Trophoblast cell (in vitro differentiated cells and primary cell): ENCODE measurements around the gene DYNC1H1.

ENCODE experiments used
- DNase-seq, 2 donors: peaks; one replicate each; pipeline ENCODE4 v3.0.0-alpha.2; 2016
- H2AFZ ChIP-seq: 2 replicates; pipeline ENCODE4 v1.6.1; 2013; ENCODE audit warnings: low read length, moderate library complexity, mild to moderate bottlenecking; ENCODE audit not compliant: insufficient read depth, poor library complexity
- H2AK5ac ChIP-seq: 2 replicates; pipeline ENCODE4 v1.6.1; 2013; ENCODE audit warnings: mild to moderate bottlenecking, low read length
- H2BK120ac ChIP-seq: 2 replicates; pipeline ENCODE4 v1.6.1; 2013; ENCODE audit warnings: low read length, mild to moderate bottlenecking, moderate library complexity; ENCODE audit not compliant: insufficient read depth, poor library complexity
- H2BK12ac ChIP-seq: 2 replicates; pipeline ENCODE4 v1.6.1; 2013; ENCODE audit warnings: mild to moderate bottlenecking, low read length, moderate library complexity
- H2BK5ac ChIP-seq: 2 replicates; pipeline ENCODE4 v1.6.1; 2013; ENCODE audit warnings: low read length, low read depth, moderate library complexity, mild to moderate bottlenecking; ENCODE audit not compliant: poor library complexity
- H3K14ac ChIP-seq: 2 replicates; pipeline ENCODE4 v1.6.1; 2013; ENCODE audit warnings: mild to moderate bottlenecking, low read length
- H3K18ac ChIP-seq: 2 replicates; pipeline ENCODE4 v1.6.1; 2013; ENCODE audit warnings: mild to moderate bottlenecking, low read length
- H3K23ac ChIP-seq: 2 replicates; pipeline ENCODE4 v1.6.1; 2013; ENCODE audit warnings: low read length
- H3K27ac ChIP-seq: 2 replicates; pipeline ENCODE4 v1.5.1; 2013; ENCODE audit warnings: low read depth, mild to moderate bottlenecking, inconsistent platforms, low read length, moderate library complexity
- H3K27me3 ChIP-seq: 2 replicates; pipeline ENCODE4 v1.6.1; 2013; ENCODE audit warnings: inconsistent platforms, mild to moderate bottlenecking, low read length, moderate library complexity; ENCODE audit not compliant: insufficient read depth
- H3K36me3 ChIP-seq, 2 experiments: 1 replicate in 1 of 2; 2 replicates in 1 of 2; pipeline ENCODE4 v1.6.1; 2013; ENCODE audit warnings: low read length in 2 of 2, mild to moderate bottlenecking in 2 of 2, moderate library complexity in 1 of 2; ENCODE audit not compliant: insufficient read depth in 2 of 2, control insufficient read depth in 1 of 2
- H3K4ac ChIP-seq: 2 replicates; pipeline ENCODE4 v1.6.1; 2013; ENCODE audit warnings: low read depth, mild to moderate bottlenecking, low read length, moderate library complexity
- H3K4me1 ChIP-seq, 2 experiments: 1 replicate in 1 of 2; 2 replicates in 1 of 2; pipeline ENCODE4 v1.6.1; 2013; ENCODE audit warnings: low read length in 2 of 2, mild to moderate bottlenecking in 2 of 2, moderate library complexity in 1 of 2; ENCODE audit not compliant: insufficient read depth in 2 of 2, control insufficient read depth in 1 of 2
- H3K4me2 ChIP-seq: 2 replicates; pipeline ENCODE4 v1.6.1; 2013; ENCODE audit warnings: inconsistent platforms, mild to moderate bottlenecking, low read length, moderate library complexity
- H3K4me3 ChIP-seq: 2 replicates; pipeline ENCODE4 v1.5.1; 2013; ENCODE audit warnings: mild to moderate bottlenecking, low read depth, low read length, inconsistent platforms
- H3K79me1 ChIP-seq: one replicate; pipeline ENCODE4 v1.6.1; 2013; ENCODE audit warnings: low read length
- H3K79me2 ChIP-seq: 2 replicates; pipeline ENCODE4 v1.6.1; 2013; ENCODE audit warnings: low read length, mild to moderate bottlenecking; ENCODE audit not compliant: control insufficient read depth, insufficient read depth, poor library complexity
- H3K9ac ChIP-seq: 2 replicates; pipeline ENCODE4 v1.6.1; 2013; ENCODE audit warnings: mild to moderate bottlenecking, low read length
- H3K9me3 ChIP-seq: 2 replicates; pipeline ENCODE4 v1.6.1; 2013; ENCODE audit warnings: low read depth, mild to moderate bottlenecking, control low read depth, inconsistent platforms, low read length; ENCODE audit not compliant: insufficient read depth
- H4K12ac ChIP-seq: 2 replicates; pipeline ENCODE4 v1.6.1; 2013; ENCODE audit warnings: low read depth, mild to moderate bottlenecking, low read length, moderate library complexity
- H4K8ac ChIP-seq: 2 replicates; pipeline ENCODE4 v1.6.1; 2013; ENCODE audit warnings: low read depth, mild to moderate bottlenecking, low read length, moderate library complexity
- H4K91ac ChIP-seq: one replicate; pipeline ENCODE4 v1.6.1; 2013; ENCODE audit warnings: low read depth, mild to moderate bottlenecking, low read length, moderate library complexity
- WGBS: extraction: QIAGEN DNeasy Blood & Tissue Kit; methylation state at CpG from one replicate; pipeline ENCODE4 v1.1.7; 2013; ENCODE audit warnings: missing lambda C conversion rate; ENCODE audit not compliant: insufficient read length, insufficient coverage; ENCODE audit errors: extremely low coverage; 5-methylcytosine and 5-hydroxymethylcytosine counted together

The DYNC1H1 gene

GRCh38 chr14:102034301-102034700 lies 69.9 kb downstream of the DYNC1H1 start:
- H3K14ac ChIP-seq = no peak overlapping the region
- no peak overlapping the region for H4K91ac ChIP-seq
- H2BK5ac ChIP-seq = no peak overlapping the region
- H3K4me3 ChIP-seq = no peak overlapping the region
- no peaks in the 10 kb centered on the region for H3K79me1 ChIP-seq
- no peak overlapping the region for H3K9ac ChIP-seq
- no peak overlapping the region for H3K27ac ChIP-seq
- no peak overlapping the region for H2AK5ac ChIP-seq
- no peaks in the 10 kb centered on the region for H3K9me3 ChIP-seq
- H3K4me2 ChIP-seq = no peak overlapping the region
- no peak for DNase-seq
- H2AFZ ChIP-seq = no peak overlapping the region
- H3K4me1 ChIP-seq = no peaks in the 10 kb centered on the region
- no peak overlapping the region for H2BK12ac ChIP-seq
- no peak overlapping the region for H2BK120ac ChIP-seq
- H4K12ac ChIP-seq = no peak overlapping the region
- no peaks in the 10 kb centered on the region for H3K79me2 ChIP-seq
- no peak overlapping the region for H3K23ac ChIP-seq
- WGBS = no CpG with 5 or more reads among the region's 11 CpGs
- no peaks in the 10 kb centered on the region for H3K27me3 ChIP-seq
- no peak overlapping the region for H3K18ac ChIP-seq
- peaks cover 66 to 75% of the 10 kb centered on the region in 2 experiments for H3K36me3 ChIP-seq
- no peak overlapping the region for H3K4ac ChIP-seq
- no peak overlapping the region for H4K8ac ChIP-seq

- no peak overlapping the region for H3K23ac ChIP-seq
- H3K4me2 ChIP-seq = no peak overlapping the region
- H2BK12ac ChIP-seq = no peak overlapping the region
- H2BK5ac ChIP-seq = no peak overlapping the region
- no peak overlapping the region for H2BK120ac ChIP-seq
- no peak overlapping the region for H3K27ac ChIP-seq
- no peaks in the 10 kb centered on the region for H3K9me3 ChIP-seq
- H3K27me3 ChIP-seq = no peaks in the 10 kb centered on the region
- peaks cover 74 to 80% of the 10 kb centered on the region in 2 experiments for H3K36me3 ChIP-seq
- no peaks in the 10 kb centered on the region for H3K79me2 ChIP-seq
- no peaks in the 10 kb centered on the region for H3K4me1 ChIP-seq
- no peak overlapping the region for H3K14ac ChIP-seq
- DNase-seq = no peak
- no peak overlapping the region for H2AK5ac ChIP-seq
- H3K4me3 ChIP-seq = no peak overlapping the region
- no peak overlapping the region for H4K12ac ChIP-seq
- H4K91ac ChIP-seq = no peak overlapping the region
- no peaks in the 10 kb centered on the region for H3K79me1 ChIP-seq
- H3K9ac ChIP-seq = no peak overlapping the region
- no peak overlapping the region for H4K8ac ChIP-seq
- no CpG with 5 or more reads among the region's 9 CpGs for WGBS
- H2AFZ ChIP-seq = no peak overlapping the region
- H3K4ac ChIP-seq = no peak overlapping the region
- H3K18ac ChIP-seq = no peak overlapping the region
Observed at GRCh38 chr14:102035914-102036313, 71.5 kb downstream of the DYNC1H1 start.

GRCh38 chr14:102037686-102038085 lies 73.3 kb downstream of the DYNC1H1 start:
- Histone ChIP-seq H2BK120ac (no peak overlapping the region), H3K9me3 (no peaks in the 10 kb centered on the region), H4K91ac (no peak overlapping the region), H3K18ac (no peak overlapping the region), H2AK5ac (no peak overlapping the region), H2BK5ac (no peak overlapping the region), H3K23ac (no peak overlapping the region), H3K4me2 (no peak overlapping the region), H4K8ac (no peak overlapping the region), H3K4ac (no peak overlapping the region), H3K14ac (no peak overlapping the region), H3K27ac (no peak overlapping the region), H3K79me2 (no peaks in the 10 kb centered on the region), H4K12ac (no peak overlapping the region), H3K9ac (no peak overlapping the region), H3K4me3 (no peak overlapping the region), H3K27me3 (no peaks in the 10 kb centered on the region), H3K79me1 (no peaks in the 10 kb centered on the region), H3K4me1 (no peaks in the 10 kb centered on the region), H2BK12ac (no peak overlapping the region), H2AFZ (no peak overlapping the region), H3K36me3 (peaks cover 81 to 86% of the 10 kb centered on the region in 2 experiments)
- no peak for DNase-seq
- no CpG with 5 or more reads among the region's 1 CpG for WGBS

- Histone ChIP-seq H2BK120ac (no peak overlapping the region), H3K23ac (no peak overlapping the region), H3K9ac (no peak overlapping the region), H3K4me2 (no peak overlapping the region), H3K79me2 (no peaks in the 10 kb centered on the region), H3K79me1 (no peaks in the 10 kb centered on the region), H2AFZ (no peak overlapping the region), H3K27ac (no peak overlapping the region), H3K4me1 (no peaks in the 10 kb centered on the region), H3K18ac (no peak overlapping the region), H3K4me3 (no peak overlapping the region), H3K4ac (no peak overlapping the region), H2AK5ac (no peak overlapping the region), H3K14ac (no peak overlapping the region), H3K27me3 (no peaks in the 10 kb centered on the region), H4K91ac (no peak overlapping the region), H3K36me3 (peaks cover 81 to 83% of the 10 kb centered on the region in 2 experiments), H2BK12ac (no peak overlapping the region), H2BK5ac (no peak overlapping the region), H3K9me3 (no peaks in the 10 kb centered on the region), H4K12ac (no peak overlapping the region), H4K8ac (no peak overlapping the region)
- WGBS = no CpG with 5 or more reads among the region's 16 CpGs
- DNase-seq = no peak
Observed at GRCh38 chr14:102039157-102039556, 74.8 kb downstream of the DYNC1H1 start.
